IPS DF 4.7 (cell line): ENCODE data around the gene MPIG6B.

Source experiments
- DNase-seq: peaks from one replicate; pipeline ENCODE4 v3.0.0-alpha.2; 2013; ENCODE audit warnings: low spot score; ENCODE audit errors: extremely low read depth

Gene MPIG6B

DNA sequence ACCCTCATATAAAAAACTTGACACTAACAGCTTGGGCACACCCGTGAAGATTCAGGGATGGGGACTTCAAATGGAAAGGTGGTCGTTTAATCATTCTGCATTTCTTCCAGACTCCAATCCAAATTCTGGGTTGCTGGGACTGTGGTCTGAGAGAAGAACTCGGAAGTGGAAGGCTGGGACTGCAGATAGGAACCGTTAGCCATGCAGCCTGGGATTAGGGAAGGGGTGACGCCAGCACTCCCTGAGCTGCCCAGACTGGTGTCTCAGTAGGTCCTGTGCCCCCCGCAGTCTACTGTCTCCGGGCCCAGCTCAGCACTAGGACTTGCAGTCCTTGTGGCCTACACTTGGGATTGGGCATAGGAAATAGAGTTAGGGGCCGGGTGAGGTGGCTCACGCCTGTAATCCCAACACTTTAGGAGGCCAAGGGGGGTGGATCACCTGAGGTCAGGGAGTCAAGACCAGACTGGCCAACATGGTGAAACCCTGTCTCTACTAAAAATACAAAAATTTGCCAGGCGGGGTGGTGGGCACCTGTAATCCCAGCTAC lies 13.7 kb downstream of the MPIG6B start:
- DNase-seq = no peak

DNA sequence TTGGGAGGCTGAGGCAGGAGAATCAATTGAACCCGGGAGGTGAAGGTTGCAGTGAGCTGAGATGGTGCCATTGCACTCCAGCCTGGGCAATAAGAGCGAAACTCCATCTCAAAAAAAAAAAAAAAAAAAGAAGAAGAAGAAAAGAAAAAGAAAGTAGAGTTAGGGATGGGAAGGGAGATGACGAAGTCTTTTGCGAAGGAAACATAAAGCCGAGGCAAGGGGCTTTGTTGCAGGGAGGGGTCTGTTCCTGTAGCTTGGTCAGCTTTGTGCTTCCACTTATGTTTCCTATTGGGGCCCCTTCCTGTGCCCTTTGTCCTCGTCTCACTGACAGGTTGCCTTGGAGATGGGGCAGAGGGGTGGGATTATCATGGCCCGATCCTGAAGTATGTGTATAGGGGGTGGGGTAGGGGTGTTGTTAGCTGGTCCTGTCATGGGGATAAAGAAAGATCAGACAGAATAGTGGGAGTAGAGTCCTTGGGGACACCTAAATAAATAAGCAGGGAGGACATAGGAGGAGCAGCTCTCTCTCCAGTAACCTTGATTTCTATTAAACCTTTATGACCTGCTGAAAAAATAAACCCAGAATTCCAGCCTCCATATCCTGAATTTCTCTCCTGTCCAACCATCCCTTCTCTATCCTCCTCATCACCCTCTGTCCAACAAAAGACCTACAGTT lies 14.3 kb downstream of the MPIG6B start:
- DNase-seq = no peak

DNA sequence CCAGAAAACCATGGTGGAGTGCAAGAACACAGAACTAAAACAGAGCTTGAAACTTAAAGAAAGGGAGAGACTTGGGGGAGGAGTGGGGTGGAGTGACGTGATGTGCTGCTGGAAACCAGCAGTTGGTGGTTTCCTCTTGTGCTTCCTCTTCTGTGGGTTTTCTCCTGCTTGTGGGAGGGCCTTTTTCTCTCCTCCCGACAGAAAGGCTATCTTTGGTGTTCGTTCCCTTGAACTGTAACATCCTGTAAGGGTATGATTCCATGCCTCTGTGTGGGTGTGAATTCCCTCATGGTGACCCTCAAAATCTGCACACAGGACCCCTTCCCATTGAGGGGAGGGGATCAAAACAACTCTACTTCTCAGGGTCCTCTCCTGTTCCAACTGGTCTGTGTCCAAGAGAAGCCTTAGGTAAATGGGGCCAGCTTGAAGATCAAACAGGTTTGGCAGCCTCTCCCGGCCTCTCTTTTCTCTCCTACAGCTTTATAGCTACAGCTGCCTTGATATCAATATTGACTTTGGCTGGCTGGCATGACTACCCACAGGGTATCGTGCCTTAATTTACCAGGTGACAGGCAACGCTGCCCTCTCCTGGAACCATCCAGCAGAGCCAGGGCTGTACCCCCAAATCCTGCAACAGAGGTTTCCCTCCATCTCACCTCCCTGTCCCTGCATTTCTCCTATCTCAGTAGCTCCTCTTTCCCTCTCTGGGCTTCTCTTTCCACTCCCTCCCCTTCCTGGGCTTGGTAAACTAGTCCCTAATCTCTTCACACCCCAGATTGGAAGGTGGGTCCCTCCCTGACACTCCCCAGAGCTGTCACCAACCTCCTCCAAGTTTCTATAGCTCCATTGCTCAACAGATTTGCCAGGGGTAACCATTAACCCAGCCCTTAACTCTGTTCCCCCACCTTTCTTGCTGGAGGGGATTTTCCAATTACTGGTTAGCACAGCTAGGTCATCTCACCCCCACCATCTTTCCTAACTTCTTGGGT lies 15.1 kb downstream of the MPIG6B start:
- DNase-seq = no peak

DNA sequence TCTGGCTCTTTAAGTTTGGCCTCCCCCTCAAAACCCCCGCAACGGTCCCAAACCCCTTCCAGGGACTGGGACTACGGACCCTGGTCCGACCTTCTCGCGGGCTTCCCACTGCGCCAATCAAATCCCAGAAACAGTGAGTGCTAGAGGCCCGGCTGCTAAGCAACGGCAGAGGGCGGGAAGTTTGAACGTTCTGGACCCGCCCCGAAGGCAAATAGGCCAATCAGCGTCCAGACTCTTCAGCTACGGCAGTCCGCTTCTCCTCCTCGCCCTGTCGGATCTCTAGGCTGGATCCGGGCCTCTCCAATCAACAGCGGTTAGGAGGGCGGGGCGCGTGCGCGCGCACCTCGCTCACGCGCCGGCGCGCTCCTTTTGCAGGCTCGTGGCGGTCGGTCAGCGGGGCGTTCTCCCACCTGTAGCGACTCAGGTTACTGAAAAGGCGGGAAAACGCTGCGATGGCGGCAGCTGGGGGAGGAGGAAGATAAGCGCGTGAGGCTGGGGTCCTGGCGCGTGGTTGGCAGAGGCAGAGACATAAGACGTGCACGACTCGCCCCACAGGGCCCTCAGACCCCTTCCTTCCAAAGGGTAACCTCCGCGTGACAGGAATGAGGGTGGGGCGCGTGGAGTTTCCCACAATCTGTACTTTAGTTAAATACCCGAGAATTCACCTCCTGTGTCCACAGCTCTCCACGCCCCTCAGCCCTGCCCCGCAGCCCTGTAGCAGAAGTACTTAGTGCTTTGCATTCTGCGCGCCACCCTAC lies 16.6 kb downstream of the MPIG6B start, which contains the start of gene MSH5:
Gene MSH5 (plus strand): TSS at position 367 of the 758 bp plus-strand sequence. CDS start 462 bp downstream, outside the sequence.
- peak; percentile 97 for DNase-seq

DNA sequence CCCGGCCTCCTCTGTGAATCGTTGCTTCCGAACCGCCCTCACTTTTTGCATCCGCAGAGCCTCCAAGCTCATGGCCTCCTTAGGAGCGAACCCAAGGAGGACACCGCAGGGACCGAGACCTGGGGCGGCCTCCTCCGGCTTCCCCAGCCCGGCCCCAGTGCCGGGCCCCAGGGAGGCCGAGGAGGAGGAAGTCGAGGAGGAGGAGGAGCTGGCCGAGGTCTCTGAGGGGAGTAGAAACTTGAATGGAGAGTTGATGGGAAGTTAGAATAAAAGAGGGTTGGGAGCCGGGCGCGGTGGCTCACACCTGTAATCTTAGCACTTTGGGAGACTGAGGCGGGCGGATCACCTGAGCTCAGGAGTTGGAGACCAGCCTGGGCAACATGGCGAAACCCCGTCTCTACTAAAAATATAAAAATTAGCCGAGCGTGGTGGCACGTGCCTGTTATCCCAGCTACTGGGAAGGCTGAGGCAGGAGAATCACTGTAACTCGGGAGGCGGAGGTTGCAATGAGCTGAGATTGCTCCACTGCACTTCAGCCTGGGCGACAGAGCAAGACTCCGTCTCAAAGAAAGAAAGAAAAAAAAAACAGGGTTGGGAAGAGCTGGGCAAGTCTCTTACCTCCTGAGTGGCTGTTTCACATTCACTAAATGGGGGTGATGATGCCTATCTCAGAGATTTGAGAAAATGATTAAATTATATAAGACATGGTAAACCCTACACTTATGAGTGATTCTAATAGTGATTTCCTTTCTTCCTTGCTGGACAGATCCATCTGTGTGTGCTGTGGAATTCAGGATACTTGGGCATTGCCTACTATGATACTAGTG lies 17.4 kb downstream of the MPIG6B start:
- no peak for DNase-seq

DNA sequence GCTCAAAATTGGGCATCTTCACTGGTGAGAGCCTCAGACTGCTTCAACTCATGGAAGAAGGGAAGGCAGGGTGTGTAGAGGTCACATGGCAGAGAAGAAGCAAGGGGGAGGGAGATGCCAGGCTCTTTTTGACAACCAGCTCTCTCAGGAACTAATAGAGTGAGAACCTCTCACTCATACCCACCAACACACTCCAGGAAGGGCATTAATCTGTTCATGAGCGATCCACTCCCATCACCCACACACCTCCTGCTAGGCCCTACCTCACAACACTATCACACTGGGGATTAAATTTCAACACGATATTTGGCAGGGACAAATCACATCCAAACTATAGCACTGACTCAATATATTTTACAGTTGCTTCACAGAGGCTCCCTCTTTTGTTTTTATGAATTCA lies 18.6 kb downstream of the MPIG6B start:
- DNase-seq = no peak

DNA sequence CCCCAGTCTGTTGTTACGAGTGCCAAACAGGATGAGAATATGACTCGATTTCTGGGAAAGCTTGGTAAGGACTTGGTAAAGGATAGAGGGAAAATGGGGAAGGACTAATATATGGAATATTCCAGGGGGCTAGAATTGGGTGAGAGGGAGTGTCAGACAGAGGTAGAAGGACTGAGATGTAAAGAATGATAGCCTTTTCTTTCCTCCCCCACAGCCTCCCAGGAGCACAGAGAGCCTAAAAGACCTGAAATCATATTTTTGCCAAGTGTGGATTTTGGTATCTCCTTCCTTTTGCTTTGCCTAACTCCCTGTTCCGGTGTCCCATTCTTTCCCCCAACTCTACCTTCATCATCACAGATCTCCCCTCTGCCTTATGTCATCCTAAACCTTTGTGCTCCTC lies 19.7 kb downstream of the MPIG6B start:
- DNase-seq = no peak

DNA sequence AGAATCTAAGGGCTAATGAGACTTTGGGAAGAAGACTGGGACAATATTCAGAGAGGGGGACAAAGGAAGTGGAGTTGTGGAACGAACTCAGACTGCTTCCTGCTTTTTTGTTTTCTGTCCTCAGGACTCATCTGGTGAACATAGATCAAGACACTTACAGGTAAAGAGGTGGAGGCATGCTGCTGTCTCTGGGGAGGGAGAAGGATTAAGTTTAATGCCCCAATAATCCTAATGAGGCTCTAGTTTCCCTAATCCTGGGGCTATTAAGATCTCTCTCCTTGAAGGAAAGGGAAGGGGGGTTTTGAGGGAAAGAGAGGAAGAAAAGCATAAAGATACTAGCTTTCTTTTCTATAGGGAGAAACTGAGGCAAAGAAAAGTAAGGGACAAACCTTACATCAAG lies 21.2 kb downstream of the MPIG6B start:
- no peak for DNase-seq

DNA sequence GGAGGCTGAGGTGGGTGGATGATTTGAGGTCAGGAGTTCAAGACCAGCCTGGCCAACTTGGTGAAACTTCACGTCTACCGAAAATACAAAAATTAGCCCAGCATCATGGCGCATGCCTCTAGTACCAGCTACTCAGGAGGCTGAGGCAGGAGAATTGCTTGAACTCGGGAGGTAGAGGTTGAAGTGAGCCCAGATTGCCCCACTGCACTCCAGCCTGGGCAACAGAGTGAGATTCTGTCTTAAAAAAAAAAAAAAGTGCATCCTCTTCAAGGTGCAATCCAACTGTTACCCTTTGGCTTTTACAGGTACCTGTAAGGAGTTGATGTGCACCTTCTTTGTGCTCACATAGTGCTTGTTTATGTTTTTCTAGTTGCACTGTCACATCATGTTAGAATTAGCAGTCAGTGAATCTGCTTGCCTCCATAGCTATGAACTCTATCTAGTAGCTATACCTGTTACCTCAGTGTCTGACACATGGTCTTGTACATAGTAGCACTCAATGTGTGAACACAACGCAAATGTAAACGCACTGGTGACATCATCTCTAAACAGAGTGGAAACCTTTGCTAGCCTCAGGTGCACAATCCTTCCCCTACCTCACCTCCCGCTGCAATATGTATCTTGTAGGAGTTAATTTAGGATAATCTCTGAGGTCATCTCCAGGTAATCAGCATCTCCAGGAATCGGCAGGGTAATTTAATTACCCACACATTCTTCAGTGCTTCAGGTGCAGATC lies 26.3 kb downstream of the MPIG6B start:
- no peak for DNase-seq

DNA sequence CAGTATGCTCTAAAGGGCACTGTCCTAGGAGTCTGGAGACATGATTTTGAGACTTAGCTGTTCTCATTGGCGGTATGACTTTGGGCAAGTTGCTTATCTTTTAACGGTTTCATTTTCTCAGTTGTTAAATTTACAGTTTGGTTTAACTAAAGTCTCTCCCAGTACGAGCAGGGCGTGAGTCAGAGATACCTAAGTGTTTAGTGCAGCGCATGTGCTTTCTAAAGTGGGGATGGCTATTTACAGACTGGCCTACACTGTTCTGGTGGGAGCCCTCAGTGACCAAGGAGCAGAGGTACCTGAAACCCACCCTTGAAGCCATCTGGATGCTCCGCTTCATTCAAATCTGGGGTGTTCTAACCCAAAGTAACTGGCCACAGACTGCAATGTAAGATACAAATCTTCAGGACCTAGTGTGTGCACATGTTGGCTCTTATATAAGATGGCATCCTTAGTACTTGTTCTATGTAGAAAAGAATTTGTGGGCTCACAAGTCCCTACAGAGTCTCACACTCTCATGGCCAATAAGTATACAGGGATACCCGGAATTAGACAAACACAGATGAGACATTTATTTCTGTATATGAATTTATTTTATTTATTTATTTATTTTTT lies 27.3 kb downstream of the MPIG6B start:
- DNase-seq = no peak

DNA sequence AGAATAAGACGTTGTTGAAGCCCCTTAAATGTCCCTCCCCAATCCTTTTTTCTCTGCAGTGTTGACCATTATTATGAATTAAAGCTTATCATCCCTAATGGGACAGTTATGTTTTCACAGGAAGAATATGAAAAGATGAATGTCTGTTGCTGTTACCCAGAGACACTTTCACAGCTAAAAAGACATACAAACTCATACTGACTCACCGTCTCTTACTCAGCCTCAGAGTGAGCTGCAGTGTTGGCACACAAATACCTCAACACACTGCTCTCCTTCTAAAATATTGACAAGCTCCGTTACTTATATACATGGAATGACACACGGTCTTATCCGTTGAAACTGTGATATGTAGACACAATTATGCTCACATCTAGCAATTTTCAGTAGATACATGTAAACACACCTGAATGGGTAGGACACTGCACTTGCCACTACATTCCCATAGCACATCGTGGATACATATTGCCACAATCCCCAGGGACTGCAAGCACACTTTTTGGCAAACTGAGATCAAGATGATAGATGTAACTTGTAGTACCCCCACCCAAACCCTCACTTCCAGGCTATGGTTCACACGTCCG lies 29.7 kb downstream of the MPIG6B start:
- DNase-seq = no peak

DNA sequence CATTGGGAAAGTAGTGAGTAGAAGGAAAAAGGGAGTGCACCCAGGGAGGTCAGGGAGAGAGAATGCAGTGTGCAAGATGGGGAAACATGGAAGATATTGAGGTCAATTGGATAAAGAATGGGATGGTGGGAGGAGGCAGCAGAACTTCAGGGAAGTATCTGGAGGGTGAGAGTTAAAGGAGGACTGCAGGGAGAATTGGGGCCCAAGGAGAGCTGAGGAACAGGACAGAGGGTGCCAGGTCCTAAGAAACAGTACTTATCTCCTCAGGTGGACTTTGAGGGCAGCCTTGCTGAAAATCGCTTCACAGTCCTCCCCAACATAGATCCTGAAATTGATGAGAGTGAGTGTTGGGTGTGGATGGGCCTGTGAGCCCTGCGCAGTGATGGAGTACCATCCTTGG lies 35.1 kb downstream of the MPIG6B start:
- DNase-seq = no peak

DNA sequence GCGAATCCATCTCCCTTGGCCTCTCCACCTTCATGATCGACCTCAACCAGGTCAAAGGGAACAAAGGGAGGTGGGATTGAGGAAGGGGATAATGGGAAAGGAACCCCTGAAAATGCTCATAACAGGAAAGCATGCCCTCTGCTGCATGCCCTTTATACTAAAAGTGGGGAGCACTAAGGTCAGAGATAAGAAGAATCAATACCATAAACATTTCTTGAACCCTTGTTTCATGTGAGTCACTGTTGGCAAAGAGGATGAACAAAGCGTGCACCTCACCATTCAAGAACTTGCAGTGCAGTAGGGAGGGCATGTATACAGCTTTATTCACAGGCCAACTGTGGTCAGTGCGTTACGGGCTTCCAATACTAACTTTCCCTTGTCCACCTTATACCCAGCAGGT lies 37.6 kb downstream of the MPIG6B start:
- no peak for DNase-seq

DNA sequence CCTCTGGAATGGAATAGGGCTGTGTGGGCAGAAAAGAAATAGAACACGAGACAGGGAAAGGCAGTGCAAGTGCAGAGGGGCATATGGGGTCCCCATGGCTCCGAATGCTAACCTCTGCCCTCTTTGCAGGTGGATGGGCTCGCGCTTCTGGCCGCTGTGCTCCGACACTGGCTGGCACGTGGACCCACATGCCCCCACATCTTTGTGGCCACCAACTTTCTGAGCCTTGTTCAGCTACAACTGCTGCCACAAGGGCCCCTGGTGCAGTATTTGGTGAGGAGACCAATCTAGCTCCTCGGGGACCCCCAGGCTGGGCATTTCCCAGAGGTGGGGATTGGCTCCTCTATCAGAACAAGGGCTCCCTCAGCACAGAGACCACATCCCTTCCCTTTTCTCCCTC lies 38.2 kb downstream of the MPIG6B start:
- no peak for DNase-seq

DNA sequence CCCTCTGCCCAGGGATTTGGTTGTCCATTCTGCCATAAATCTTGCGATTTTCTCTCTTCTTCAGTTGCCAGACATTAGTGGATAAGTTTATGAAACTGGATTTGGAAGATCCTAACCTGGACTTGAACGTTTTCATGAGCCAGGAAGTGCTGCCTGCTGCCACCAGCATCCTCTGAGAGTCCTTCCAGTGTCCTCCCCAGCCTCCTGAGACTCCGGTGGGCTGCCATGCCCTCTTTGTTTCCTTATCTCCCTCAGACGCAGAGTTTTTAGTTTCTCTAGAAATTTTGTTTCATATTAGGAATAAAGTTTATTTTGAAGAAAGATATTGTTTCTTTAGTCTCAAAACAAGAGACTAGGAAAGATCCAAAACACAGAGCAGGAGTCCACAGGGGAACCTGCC lies 39.2 kb downstream of the MPIG6B start, which contains the start of gene SAPCD1:
Gene SAPCD1 (plus strand): TSS at position 301 of the 400 bp plus-strand sequence. CDS start 399 bp downstream, outside the sequence.
- no peak for DNase-seq

DNA sequence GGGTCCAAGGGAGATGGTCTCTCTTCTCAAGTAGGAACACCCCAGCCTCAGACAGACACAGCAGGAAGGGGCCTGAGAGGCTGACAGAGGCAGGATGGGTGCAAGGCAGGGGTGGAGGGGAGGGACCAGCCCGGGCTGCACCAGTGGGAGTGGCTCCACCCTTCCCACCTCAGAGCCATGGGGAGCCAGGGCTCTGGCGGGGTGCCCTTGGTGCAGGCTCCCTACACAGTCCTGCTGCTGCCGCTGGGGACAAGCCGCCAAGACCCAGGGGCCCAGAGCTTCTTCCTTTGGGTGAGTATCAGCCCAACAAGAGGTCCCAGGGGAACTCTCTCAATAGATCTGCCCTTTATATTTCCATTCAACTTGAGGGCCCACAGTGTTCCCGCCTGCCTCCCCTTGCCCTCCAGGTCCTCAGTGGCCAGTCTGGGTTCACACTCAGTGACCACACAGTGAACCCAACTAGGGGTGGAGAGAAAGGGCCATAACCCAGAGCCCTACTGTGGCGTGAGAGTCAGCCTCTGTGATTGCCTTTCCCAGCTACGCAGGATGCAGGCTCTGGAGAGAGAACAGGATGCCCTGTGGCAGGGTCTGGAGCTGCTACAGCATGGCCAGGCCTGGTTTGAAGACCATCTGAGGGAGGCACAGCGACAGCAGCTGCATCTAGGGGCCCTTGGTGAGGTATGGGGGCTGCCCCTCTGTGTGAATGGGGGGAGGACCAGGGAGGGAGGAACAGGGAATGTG lies 39.9 kb downstream of the MPIG6B start:
- DNase-seq = no peak

DNA sequence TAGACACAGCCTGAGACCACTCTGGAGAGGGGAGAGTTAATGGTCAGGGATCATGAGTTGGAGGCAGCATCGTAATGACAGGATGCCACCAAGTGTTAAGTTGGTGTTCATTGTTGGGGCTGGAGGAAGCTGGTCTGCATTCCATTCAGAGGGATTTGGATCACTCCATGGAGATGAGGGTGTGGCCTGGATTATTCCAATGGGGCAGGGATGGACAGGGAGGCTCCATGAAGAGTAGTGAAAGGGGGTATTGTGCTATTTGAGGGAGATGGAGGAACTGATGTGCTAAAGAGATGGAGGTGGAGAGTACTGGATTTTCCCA lies 40.4 kb downstream of the MPIG6B start:
- no peak for DNase-seq

DNA sequence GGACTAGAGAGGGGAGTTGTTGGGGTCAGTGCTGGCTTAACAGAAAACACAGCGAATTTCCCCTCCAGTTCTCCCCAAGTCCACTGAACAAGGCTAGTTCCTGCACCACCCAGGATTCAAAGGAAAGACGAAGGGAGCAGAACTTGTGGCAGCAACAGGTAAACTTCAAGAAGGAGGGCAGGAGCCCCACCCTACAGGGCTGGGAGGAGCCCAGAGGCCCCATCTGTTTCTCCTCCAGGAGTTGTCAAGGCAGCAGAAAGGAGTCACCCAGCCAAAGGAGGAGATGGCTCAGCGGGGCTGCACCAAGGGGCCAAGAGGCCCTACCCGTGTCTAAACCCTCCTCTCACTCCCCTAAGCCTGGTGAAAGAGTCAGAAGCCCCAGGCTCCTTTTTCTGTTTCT lies 41.0 kb downstream of the MPIG6B start:
- no peak for DNase-seq

DNA sequence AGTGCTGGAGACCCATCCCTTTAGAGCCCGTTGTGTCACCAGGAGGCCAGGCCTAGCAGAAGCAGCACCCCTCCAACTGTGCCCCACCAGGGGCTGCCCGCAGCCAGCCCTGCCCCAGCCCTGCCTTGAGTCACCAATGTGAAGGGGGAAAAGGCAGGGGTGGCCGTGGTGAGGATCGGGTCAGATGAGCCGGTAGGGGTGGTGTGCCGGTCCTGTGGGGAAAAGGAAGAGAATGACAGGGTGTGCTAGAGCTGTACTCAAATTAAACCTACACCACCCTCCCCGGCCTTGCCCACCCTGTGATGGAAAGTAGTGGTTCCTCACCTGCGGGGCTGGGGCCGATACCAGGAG lies 42.4 kb downstream of the MPIG6B start:
- DNase-seq = no peak
